ENCODE measurements around the gene RORB.

The RORB gene

DNA sequence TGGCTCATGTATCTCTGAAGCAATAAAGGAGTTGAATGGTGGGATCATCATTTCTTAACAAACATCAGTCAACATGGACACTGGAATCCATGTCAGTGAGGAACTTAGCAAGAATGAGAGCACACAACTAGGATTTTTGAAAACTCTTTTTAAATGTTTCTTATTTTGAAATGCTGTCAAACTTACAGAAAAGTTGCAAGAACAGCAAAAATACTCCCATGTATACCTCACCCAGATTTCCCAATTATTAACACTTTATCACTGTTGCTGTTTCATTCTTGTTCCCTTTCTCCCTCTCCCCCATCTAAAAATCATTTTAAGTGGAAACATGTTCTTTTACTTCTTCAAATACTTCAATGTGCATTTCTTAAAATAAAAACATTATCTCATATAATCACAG, 65.5 kb downstream of the RORB start:
- DNase-seq (ENCODE audit: low spot score in 2 of 2), result no peak
- no peak overlapping the region for H3K4me3 Mint-ChIP-seq
- H3K4me1 Mint-ChIP-seq, result no peaks in the 10 kb centered on the region
- no peak for ATAC-seq (replicated peaks; ENCODE audit: extremely low read depth, poor library complexity, severe bottlenecking)
- H3K27me3 Mint-ChIP-seq, result no peaks in the 10 kb centered on the region
- H3K36me3 Mint-ChIP-seq (ENCODE audit: insufficient read depth), result no peaks in the 10 kb centered on the region
- H3K27ac Mint-ChIP-seq (ENCODE audit: low read depth), result no peak overlapping the region
- no peaks in the 10 kb centered on the region for H3K9me3 Mint-ChIP-seq

DNA sequence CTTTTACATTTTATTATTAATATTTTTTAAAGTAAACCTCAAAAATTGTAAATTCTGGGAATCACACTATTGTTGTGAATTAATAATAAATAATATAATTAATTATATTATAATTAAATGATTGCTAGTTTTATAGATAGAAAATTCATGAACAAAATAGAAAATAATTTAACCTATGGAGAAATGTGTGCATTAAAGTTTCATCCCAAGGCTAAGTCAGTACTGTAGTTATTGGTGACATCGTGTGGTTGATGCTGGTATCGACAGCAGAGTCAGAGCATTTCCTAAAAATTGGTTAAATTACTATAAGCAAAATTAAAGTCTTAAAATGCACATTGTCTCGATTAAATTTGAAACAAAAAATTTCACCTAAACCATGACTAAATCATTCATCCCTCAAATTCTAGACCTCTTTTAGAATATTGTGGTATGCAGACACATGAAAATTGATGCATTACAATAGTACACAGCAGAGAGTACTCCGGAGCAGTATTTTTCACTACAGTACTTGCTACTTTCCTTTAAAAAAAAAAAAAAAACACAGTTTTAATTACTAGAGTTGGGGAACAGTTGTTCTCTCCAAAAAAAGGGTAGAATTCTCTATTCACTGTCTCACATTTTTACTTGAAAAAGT, 73.9 kb downstream of the RORB start:
- no peak overlapping the region for H3K27ac Mint-ChIP-seq (ENCODE audit: low read depth)
- no peaks in the 10 kb centered on the region for H3K36me3 Mint-ChIP-seq (ENCODE audit: insufficient read depth)
- DNase-seq (ENCODE audit: low spot score in 2 of 2) (no peak), ATAC-seq (replicated peaks; ENCODE audit: extremely low read depth, poor library complexity, severe bottlenecking) (no peak)
- H3K4me1 Mint-ChIP-seq, result no peaks in the 10 kb centered on the region
- no peak overlapping the region for H3K4me3 Mint-ChIP-seq
- H3K9me3 Mint-ChIP-seq, result no peaks in the 10 kb centered on the region
- no peaks in the 10 kb centered on the region for H3K27me3 Mint-ChIP-seq

- peaks cover 8% of the 10 kb centered on the region for H3K27me3 Mint-ChIP-seq
- no peaks in the 10 kb centered on the region for H3K9me3 Mint-ChIP-seq
- no peak overlapping the region for H3K27ac Mint-ChIP-seq (ENCODE audit: low read depth)
- ATAC-seq (replicated peaks; ENCODE audit: extremely low read depth, poor library complexity, severe bottlenecking) (no peak), DNase-seq (ENCODE audit: low spot score in 2 of 2) (no peak)
- no peaks in the 10 kb centered on the region for H3K36me3 Mint-ChIP-seq (ENCODE audit: insufficient read depth)
- H3K4me1 Mint-ChIP-seq, result no peaks in the 10 kb centered on the region
- H3K4me3 Mint-ChIP-seq, result no peak overlapping the region
Observed at GRCh38 chr9:74573640-74574191, 76.6 kb downstream of the RORB start.

GRCh38 chr9:74576176-74576575, 79.0 kb downstream of the RORB start:
- no peaks in the 10 kb centered on the region for H3K36me3 Mint-ChIP-seq (ENCODE audit: insufficient read depth)

GRCh38 chr9:74577956-74578355, 80.8 kb downstream of the RORB start:
- H3K9me3 Mint-ChIP-seq, result no peaks in the 10 kb centered on the region
- H3K4me3 Mint-ChIP-seq, result no peak overlapping the region
- no peaks in the 10 kb centered on the region for H3K36me3 Mint-ChIP-seq (ENCODE audit: insufficient read depth)
- ATAC-seq (replicated peaks; ENCODE audit: extremely low read depth, poor library complexity, severe bottlenecking) (no peak), DNase-seq (ENCODE audit: low spot score in 2 of 2) (no peak)
- no peak overlapping the region for H3K27ac Mint-ChIP-seq (ENCODE audit: low read depth)
- peaks cover 8% of the 10 kb centered on the region for H3K27me3 Mint-ChIP-seq
- H3K4me1 Mint-ChIP-seq, result no peaks in the 10 kb centered on the region

More at GRCh38 chr9:74576176-74576575, 79.0 kb downstream of the RORB start:
- no peak overlapping the region for H3K4me3 Mint-ChIP-seq
- no peaks in the 10 kb centered on the region for H3K9me3 Mint-ChIP-seq
- ATAC-seq (replicated peaks; ENCODE audit: extremely low read depth, poor library complexity, severe bottlenecking) (no peak), DNase-seq (ENCODE audit: low spot score in 2 of 2) (no peak)
- peaks cover 8% of the 10 kb centered on the region for H3K27me3 Mint-ChIP-seq
- H3K27ac Mint-ChIP-seq (ENCODE audit: low read depth), result no peak overlapping the region
- H3K4me1 Mint-ChIP-seq, result no peaks in the 10 kb centered on the region

DNA sequence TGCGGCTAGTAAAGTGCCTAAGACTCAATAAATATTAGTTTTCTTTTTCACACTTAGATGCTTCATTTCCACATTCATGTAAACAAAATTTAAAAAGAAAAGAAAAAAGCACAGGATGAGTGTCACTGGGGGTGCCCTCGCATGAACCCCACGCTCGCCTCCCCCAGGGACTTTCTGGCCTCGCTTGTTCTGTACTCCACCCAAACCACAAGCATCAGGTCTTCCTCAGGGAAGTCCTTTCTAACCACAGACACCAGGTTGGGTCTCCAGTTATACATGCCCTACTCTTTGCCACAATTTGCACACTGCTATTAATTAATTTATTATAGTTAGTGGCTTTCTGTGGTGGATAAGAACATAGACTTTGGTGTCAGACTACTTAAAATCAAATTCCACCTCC, 92.4 kb downstream of the RORB start:
- H3K4me1 Mint-ChIP-seq, result no peaks in the 10 kb centered on the region
- no peak overlapping the region for H3K27ac Mint-ChIP-seq (ENCODE audit: low read depth)
- H3K4me3 Mint-ChIP-seq, result no peak overlapping the region
- H3K9me3 Mint-ChIP-seq, result peaks cover 6% of the 10 kb centered on the region
- no peak for DNase-seq (ENCODE audit: low spot score in 2 of 2)
- no peak for ATAC-seq (replicated peaks; ENCODE audit: extremely low read depth, poor library complexity, severe bottlenecking)
- no peaks in the 10 kb centered on the region for H3K27me3 Mint-ChIP-seq
- H3K36me3 Mint-ChIP-seq (ENCODE audit: insufficient read depth), result no peaks in the 10 kb centered on the region

GRCh38 chr9:74595286-74595685, 98.2 kb downstream of the RORB start:
- no peak overlapping the region for H3K27ac Mint-ChIP-seq (ENCODE audit: low read depth)
- H3K9me3 Mint-ChIP-seq, result peaks cover 6% of the 10 kb centered on the region
- DNase-seq (ENCODE audit: low spot score in 2 of 2) (no peak), ATAC-seq (replicated peaks; ENCODE audit: extremely low read depth, poor library complexity, severe bottlenecking) (no peak)
- no peak overlapping the region for H3K4me3 Mint-ChIP-seq
- H3K36me3 Mint-ChIP-seq (ENCODE audit: insufficient read depth), result no peaks in the 10 kb centered on the region
- no peaks in the 10 kb centered on the region for H3K27me3 Mint-ChIP-seq
- no peaks in the 10 kb centered on the region for H3K4me1 Mint-ChIP-seq

DNA sequence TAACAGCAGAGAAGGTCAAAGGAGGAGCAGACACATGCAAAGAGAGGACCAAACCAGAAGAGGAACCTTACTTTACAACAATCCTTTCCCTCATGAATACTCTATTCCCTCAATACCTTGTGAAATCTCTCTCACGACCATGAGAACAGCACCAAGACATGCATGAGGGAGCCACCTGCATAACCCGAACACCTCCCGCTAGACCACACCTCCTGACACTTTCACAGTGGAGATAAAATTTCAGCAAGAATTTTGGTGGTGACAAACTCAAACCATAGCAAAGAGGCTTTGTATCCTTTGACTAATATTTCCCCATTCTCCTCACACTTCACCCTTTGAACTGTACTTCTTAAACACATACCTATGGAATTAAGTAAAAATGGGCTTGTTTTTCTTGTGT, 101.7 kb downstream of the RORB start:
- no peak for ATAC-seq (replicated peaks; ENCODE audit: extremely low read depth, poor library complexity, severe bottlenecking)
- no peak for DNase-seq (ENCODE audit: low spot score in 2 of 2)
- no peak overlapping the region for H3K27ac Mint-ChIP-seq (ENCODE audit: low read depth)
- no peaks in the 10 kb centered on the region for H3K9me3 Mint-ChIP-seq
- H3K4me3 Mint-ChIP-seq, result no peak overlapping the region
- no peaks in the 10 kb centered on the region for H3K36me3 Mint-ChIP-seq (ENCODE audit: insufficient read depth)
- no peaks in the 10 kb centered on the region for H3K4me1 Mint-ChIP-seq
- H3K27me3 Mint-ChIP-seq, result no peaks in the 10 kb centered on the region

DNA sequence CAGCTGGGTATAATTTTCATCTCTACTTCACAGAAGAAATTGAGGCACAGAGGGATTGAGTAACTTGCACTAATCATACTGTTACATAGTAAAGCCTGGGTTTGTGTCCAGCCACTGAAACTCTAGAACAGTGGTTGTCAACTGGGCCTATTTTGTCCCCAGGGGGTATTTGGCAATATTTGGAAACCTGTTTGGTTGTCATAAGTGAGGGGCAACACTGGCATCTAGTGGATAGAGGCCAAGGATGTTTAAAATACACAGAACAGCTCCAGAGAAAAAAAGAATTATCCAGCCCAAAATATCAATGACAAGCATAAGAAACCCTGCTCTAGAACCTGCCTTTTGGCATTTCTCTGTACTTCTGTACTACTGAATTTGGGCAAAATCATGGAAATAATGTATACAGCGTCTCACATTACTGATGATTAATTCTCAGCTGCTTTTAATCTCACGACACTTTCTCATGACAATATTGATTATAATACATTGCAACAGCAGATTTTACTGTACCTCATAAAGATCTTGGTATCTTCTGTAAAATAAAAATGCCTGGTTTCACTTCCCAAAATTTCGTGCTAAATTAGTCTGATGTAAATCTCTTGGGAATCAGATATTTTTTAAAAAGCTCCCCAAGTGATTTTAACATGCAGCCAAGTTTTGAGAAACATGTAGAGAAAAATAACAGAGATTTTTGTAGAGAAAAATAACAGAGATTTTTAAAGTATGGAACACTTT, 112.7 kb downstream of the RORB start:
- H3K27me3 Mint-ChIP-seq, result no peaks in the 10 kb centered on the region
- H3K36me3 Mint-ChIP-seq (ENCODE audit: insufficient read depth), result no peaks in the 10 kb centered on the region
- H3K27ac Mint-ChIP-seq (ENCODE audit: low read depth), result no peak overlapping the region
- DNase-seq (ENCODE audit: low spot score in 2 of 2), result no peak
- ATAC-seq (replicated peaks; ENCODE audit: extremely low read depth, poor library complexity, severe bottlenecking), result no peak
- H3K4me1 Mint-ChIP-seq, result no peaks in the 10 kb centered on the region
- no peaks in the 10 kb centered on the region for H3K9me3 Mint-ChIP-seq
- H3K4me3 Mint-ChIP-seq, result no peak overlapping the region

DNA sequence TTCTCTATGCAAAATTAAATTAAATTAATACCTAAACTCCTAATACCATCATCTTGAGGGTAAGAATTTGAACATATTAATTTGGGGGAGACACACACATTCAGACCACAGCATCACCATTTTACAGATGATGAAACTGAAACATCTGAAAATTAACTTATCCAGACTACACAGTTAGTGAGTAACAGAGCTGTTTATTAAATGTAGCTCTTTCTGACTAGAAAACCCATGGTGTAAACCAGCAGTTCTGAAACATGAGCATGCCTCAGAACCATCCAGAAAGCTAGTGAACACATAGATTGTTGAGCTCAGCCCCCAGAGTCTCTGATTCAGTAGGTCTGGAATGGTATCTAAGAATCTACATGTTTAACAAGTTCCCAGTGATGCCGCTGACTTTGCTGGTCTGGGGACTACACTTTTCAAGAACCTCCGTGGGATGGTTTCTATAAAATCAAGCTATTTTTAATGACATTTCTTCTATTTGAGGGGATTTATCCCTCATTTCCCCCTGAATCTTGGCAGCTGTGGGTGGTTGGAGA, 113.5 kb downstream of the RORB start:
- no peaks in the 10 kb centered on the region for H3K36me3 Mint-ChIP-seq (ENCODE audit: insufficient read depth)
- no peak overlapping the region for H3K27ac Mint-ChIP-seq (ENCODE audit: low read depth)
- no peaks in the 10 kb centered on the region for H3K9me3 Mint-ChIP-seq
- H3K27me3 Mint-ChIP-seq, result no peaks in the 10 kb centered on the region
- no peak for ATAC-seq (replicated peaks; ENCODE audit: extremely low read depth, poor library complexity, severe bottlenecking)
- no peak for DNase-seq (ENCODE audit: low spot score in 2 of 2)
- H3K4me1 Mint-ChIP-seq, result no peaks in the 10 kb centered on the region
- no peak overlapping the region for H3K4me3 Mint-ChIP-seq

DNA sequence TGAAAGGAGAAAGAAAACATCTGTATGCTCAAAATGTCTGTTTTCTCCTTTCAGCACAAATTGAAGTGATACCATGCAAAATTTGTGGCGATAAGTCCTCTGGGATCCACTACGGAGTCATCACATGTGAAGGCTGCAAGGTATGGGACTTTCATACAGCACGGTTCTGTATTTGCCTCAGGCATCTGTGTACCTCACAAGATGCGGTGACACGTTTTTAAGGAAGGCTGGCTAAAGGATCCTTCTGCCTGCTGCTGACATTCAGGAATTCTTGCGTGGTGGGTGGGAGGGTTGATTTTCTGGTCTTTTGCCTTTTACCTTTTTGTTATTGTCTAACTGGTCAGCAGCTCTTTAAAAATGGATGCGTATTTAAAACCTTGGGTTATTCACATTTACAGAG, 133.1 kb downstream of the RORB start:
- Mint-ChIP-seq H3K9me3 (no peaks in the 10 kb centered on the region), H3K4me1 (no peaks in the 10 kb centered on the region), H3K4me3 (no peak overlapping the region), H3K27ac (ENCODE audit: low read depth) (no peak overlapping the region), H3K27me3 (peaks cover under 1% of the 10 kb centered on the region), H3K36me3 (ENCODE audit: insufficient read depth) (peaks cover 2% of the 10 kb centered on the region)
- ATAC-seq (replicated peaks; ENCODE audit: extremely low read depth, poor library complexity, severe bottlenecking), result no peak
- DNase-seq (ENCODE audit: low spot score in 2 of 2), result no peak

GRCh38 chr9:74639112-74639511, 142.0 kb downstream of the RORB start:
- no peaks in the 10 kb centered on the region for H3K27me3 Mint-ChIP-seq
- no peaks in the 10 kb centered on the region for H3K4me1 Mint-ChIP-seq
- DNase-seq (ENCODE audit: low spot score in 2 of 2), result no peak
- H3K27ac Mint-ChIP-seq (ENCODE audit: low read depth), result no peak overlapping the region
- H3K9me3 Mint-ChIP-seq, result no peaks in the 10 kb centered on the region
- H3K4me3 Mint-ChIP-seq, result no peak overlapping the region
- peaks cover 2% of the 10 kb centered on the region for H3K36me3 Mint-ChIP-seq (ENCODE audit: insufficient read depth)
- no peak for ATAC-seq (replicated peaks; ENCODE audit: extremely low read depth, poor library complexity, severe bottlenecking)

- Mint-ChIP-seq H3K36me3 (ENCODE audit: insufficient read depth) (no peaks in the 10 kb centered on the region), H3K9me3 (no peaks in the 10 kb centered on the region), H3K4me1 (no peaks in the 10 kb centered on the region), H3K27ac (ENCODE audit: low read depth) (no peak overlapping the region), H3K27me3 (no peaks in the 10 kb centered on the region), H3K4me3 (no peak overlapping the region)
- no peak for DNase-seq (ENCODE audit: low spot score in 2 of 2)
- no peak for ATAC-seq (replicated peaks; ENCODE audit: extremely low read depth, poor library complexity, severe bottlenecking)
Observed at GRCh38 chr9:74642376-74642775, 145.2 kb downstream of the RORB start.
